HG03108 (cell line): Measurements from ENCODE around the gene ABL1.
A peak's percentile ranks its signal among the peaks of the same experiment; 100 is the strongest.
"Not testable (repeated sequence)": the region's sequence is repeated elsewhere in the genome, so short reads cannot be mapped to it uniquely, and the experiment has no call there.

Source experiments
- ATAC-seq: cut with Tn5 transposase; IDR thresholded peaks from one replicate; pipeline ENCODE4 v1.9.1; 2021; ENCODE audit warnings: moderate library complexity; ENCODE audit not compliant: unreplicated experiment

Gene ABL1

GRCh38 chr9:130834371-130835336, at the start of gene ABL1:
TSS of gene ABL1 (plus strand) at chr9:130835254. CDS start at chr9:130835447, 193 bp downstream.
- ATAC-seq, result peak; percentile 57

GRCh38 chr9:130785940-130786508, 49.0 kb upstream of the ABL1 start:
- no peak for ATAC-seq

GRCh38 chr9:130786526-130786925, 48.5 kb upstream of the ABL1 start:
- ATAC-seq, result no peak

GRCh38 chr9:130789747-130790672, 45.0 kb upstream of the ABL1 start:
- no peak for ATAC-seq

- ATAC-seq, result no peak
Observed at GRCh38 chr9:130791303-130791894, 43.7 kb upstream of the ABL1 start.

GRCh38 chr9:130793589-130793988, 41.5 kb upstream of the ABL1 start:
- ATAC-seq, result no peak

- not testable (repeated sequence) for ATAC-seq
Observed at GRCh38 chr9:130794021-130794420, 41.0 kb upstream of the ABL1 start.

- ATAC-seq, result not testable (repeated sequence)
Observed at GRCh38 chr9:130794423-130794822, 40.6 kb upstream of the ABL1 start.

- ATAC-seq, result no peak
Observed at GRCh38 chr9:130794923-130795495, 40.0 kb upstream of the ABL1 start.

- not testable (repeated sequence) for ATAC-seq
Observed at GRCh38 chr9:130803116-130803515, 31.9 kb upstream of the ABL1 start.

- ATAC-seq, result peak; percentile 71
Observed at GRCh38 chr9:130805510-130806326, 29.3 kb upstream of the ABL1 start.

GRCh38 chr9:130806327-130806716, 28.7 kb upstream of the ABL1 start:
- no peak for ATAC-seq

- no peak for ATAC-seq
Observed at GRCh38 chr9:130810609-130811136, 24.4 kb upstream of the ABL1 start.

GRCh38 chr9:130815242-130815808, 19.7 kb upstream of the ABL1 start:
- no peak for ATAC-seq

- no peak for ATAC-seq
Observed at GRCh38 chr9:130817914-130818313, 17.1 kb upstream of the ABL1 start.

- ATAC-seq, result no peak
Observed at GRCh38 chr9:130820135-130820738, 14.8 kb upstream of the ABL1 start.

- ATAC-seq, result no peak
Observed at GRCh38 chr9:130823435-130823834, 11.6 kb upstream of the ABL1 start.

GRCh38 chr9:130824079-130824478, 11.0 kb upstream of the ABL1 start:
- ATAC-seq, result no peak
